Ishikawa (cell line): ENCODE measurements around the gene FOXN3.

ENCODE experiments used
- CEBPB ChIP-seq: IDR thresholded peaks from 2 replicates; pipeline ENCODE4 v1.6.1; 2012
- CREB1 ChIP-seq: IDR thresholded peaks from 2 replicates; pipeline ENCODE4 v1.6.1; 2012; ENCODE audit warnings: low read depth
- EGR1 ChIP-seq: IDR thresholded peaks from 2 replicates; pipeline ENCODE4 v1.6.1; 2012
- EP300 ChIP-seq: IDR thresholded peaks from 2 replicates; pipeline ENCODE4 v1.6.1; 2012; ENCODE audit warnings: borderline replicate concordance
- FOXM1 ChIP-seq: IDR thresholded peaks from 2 replicates; pipeline ENCODE4 v1.6.1; 2012; ENCODE audit warnings: low read depth, borderline replicate concordance
- MAX ChIP-seq: IDR thresholded peaks from 2 replicates; pipeline ENCODE4 v1.6.1; 2012
- NFIC ChIP-seq: IDR thresholded peaks from 2 replicates; pipeline ENCODE4 v1.6.1; 2012
- RAD21 ChIP-seq: IDR thresholded peaks from 2 replicates; pipeline ENCODE4 v1.6.1; 2012; ENCODE audit warnings: low read depth
- REST ChIP-seq: IDR thresholded peaks from 2 replicates; pipeline ENCODE4 v1.6.1; 2012; ENCODE audit warnings: low read depth, mild to moderate bottlenecking
- TAF1 ChIP-seq: IDR thresholded peaks from 2 replicates; pipeline ENCODE4 v1.6.1; 2012; ENCODE audit warnings: low read depth, mild to moderate bottlenecking
- TCF12 ChIP-seq: IDR thresholded peaks from 2 replicates; pipeline ENCODE4 v1.6.1; 2012; ENCODE audit warnings: low read depth
- TEAD4 ChIP-seq: IDR thresholded peaks from 2 replicates; pipeline ENCODE4 v1.6.1; 2012
- USF1 ChIP-seq: IDR thresholded peaks from 2 replicates; pipeline ENCODE4 v1.6.1; 2012
- YY1 ChIP-seq: IDR thresholded peaks from 2 replicates; pipeline ENCODE4 v1.6.1; 2012; ENCODE audit warnings: low read depth
- ZBTB7A ChIP-seq: IDR thresholded peaks from 2 replicates; pipeline ENCODE4 v1.6.1; 2012; ENCODE audit warnings: low read depth

The FOXN3 gene

GRCh38 chr14:89292579-89293313 lies 124.3 kb downstream of the FOXN3 start:
- TF ChIP-seq REST (no peak), CREB1 (no peak), TEAD4 (no peak), TAF1 (no peak), YY1 (no peak), EP300 (no peak), USF1 (no peak), MAX (no peak), NFIC (no peak), RAD21 (no peak), TCF12 (no peak), FOXM1 (no peak), CEBPB (no peak), EGR1 (no peak), ZBTB7A (no peak)

GRCh38 chr14:89291351-89291940 lies 125.6 kb downstream of the FOXN3 start:
- TF ChIP-seq REST (no peak), TCF12 (no peak), CREB1 (no peak), EGR1 (no peak), YY1 (no peak), USF1 (no peak), MAX (no peak), NFIC (no peak), ZBTB7A (no peak), EP300 (no peak), CEBPB (no peak)

GRCh38 chr14:89290813-89291212 lies 126.2 kb downstream of the FOXN3 start:
- TF ChIP-seq TEAD4 (no peak), EGR1 (no peak), REST (no peak), YY1 (no peak), CREB1 (no peak), FOXM1 (no peak), CEBPB (no peak), TCF12 (no peak), EP300 (no peak), MAX (no peak), TAF1 (no peak), RAD21 (no peak), NFIC (no peak), USF1 (no peak), ZBTB7A (no peak)
